Measurements from ENCODE around the gene BTN1A1.
"Not testable (repeated sequence)": the region's sequence is repeated elsewhere in the genome, so short reads cannot be mapped to it uniquely, and the experiment has no call there.

DNA sequence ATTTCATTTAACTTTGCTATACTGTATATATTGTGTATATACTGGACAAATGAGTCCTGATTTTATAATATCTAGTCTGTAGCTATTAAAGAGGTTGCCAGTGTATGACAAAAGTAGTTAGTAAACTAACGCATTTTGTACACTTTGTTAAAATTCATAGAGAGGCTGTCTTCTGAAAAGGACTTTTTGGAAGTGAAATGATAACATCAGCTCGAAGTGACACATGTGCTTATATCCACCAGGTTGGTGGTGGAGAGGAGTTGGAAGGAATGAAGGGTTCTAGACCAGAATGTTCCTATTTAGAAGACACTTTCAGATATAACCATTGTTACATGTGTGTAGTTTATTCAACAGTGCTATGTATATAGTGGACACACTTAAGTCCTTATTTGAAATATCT is 24.2 kb downstream of the BTN1A1 start:
- TF ChIP-seq, protein P1, sequence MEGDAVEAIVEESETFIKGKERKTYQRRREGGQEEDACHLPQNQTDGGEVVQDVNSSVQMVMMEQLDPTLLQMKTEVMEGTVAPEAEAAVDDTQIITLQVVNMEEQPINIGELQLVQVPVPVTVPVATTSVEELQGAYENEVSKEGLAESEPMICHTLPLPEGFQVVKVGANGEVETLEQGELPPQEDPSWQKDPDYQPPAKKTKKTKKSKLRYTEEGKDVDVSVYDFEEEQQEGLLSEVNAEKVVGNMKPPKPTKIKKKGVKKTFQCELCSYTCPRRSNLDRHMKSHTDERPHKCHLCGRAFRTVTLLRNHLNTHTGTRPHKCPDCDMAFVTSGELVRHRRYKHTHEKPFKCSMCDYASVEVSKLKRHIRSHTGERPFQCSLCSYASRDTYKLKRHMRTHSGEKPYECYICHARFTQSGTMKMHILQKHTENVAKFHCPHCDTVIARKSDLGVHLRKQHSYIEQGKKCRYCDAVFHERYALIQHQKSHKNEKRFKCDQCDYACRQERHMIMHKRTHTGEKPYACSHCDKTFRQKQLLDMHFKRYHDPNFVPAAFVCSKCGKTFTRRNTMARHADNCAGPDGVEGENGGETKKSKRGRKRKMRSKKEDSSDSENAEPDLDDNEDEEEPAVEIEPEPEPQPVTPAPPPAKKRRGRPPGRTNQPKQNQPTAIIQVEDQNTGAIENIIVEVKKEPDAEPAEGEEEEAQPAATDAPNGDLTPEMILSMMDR (IDR thresholded peaks at IDR 0.05): not testable (repeated sequence)
- TF ChIP-seq EP300, POLR2A, POLR2AphosphoS5 (IDR thresholded peaks at IDR 0.05): not testable (repeated sequence)
